GM18498 (cell line): Measurements from ENCODE around the gene MDH2.
"Not testable (repeated sequence)": the region's sequence is repeated elsewhere in the genome, so short reads cannot be mapped to it uniquely, and the experiment has no call there.

Source experiments
- ATAC-seq: cut with Tn5 transposase; IDR thresholded peaks from one replicate; pipeline ENCODE4 v1.9.1; 2021; ENCODE audit warnings: mild to moderate bottlenecking, moderate library complexity; ENCODE audit not compliant: unreplicated experiment

MDH2 gene, protein sequence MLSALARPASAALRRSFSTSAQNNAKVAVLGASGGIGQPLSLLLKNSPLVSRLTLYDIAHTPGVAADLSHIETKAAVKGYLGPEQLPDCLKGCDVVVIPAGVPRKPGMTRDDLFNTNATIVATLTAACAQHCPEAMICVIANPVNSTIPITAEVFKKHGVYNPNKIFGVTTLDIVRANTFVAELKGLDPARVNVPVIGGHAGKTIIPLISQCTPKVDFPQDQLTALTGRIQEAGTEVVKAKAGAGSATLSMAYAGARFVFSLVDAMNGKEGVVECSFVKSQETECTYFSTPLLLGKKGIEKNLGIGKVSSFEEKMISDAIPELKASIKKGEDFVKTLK

DNA sequence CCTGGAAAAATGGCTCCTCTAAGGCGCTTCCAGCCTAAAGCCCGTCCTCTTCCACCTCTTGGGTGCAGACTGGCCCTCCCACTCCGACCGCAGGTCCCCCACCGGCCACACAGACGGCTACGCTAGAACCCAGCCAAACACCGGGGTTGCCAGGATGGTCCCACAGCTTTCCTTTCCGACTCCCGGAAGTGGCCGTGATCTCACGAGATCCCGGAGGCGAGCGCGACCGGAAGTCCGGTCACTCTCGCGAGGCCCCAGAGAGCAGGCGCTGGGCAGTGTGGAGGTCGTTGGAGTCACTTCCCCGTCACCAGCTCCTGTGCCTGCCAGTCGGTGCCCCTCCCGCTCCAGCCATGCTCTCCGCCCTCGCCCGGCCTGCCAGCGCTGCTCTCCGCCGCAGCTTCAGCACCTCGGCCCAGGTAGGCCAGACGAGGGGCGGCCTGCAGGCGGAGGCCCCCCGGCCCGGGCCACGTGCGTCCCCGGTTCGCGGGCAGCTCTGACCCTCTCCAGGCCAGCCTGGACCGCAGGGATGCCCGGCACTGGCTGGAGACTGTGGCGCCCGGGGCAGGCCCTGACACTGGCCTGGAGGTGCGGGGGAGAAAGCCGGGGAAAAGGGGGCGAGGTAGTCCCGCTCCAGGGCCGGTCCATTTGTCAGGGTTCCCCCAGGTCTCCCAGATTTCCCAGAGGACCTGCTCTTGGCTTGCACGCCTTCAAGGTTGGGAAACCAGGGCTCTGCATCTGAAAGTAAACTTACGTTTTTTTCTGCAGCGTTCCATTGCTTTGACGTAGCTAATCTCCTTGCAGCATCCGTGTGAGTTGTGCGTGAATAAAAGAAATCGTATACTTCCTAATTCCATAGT is at the start of gene MDH2, which contains the start of gene STYXL1:
Gene MDH2, plus strand, starts transcription at position 296 of the 857 bp plus-strand sequence. Its CDS starts 55 bp downstream, at position 351.
Gene STYXL1, minus strand, starts transcription at position 190 of the 857 bp plus-strand sequence. CDS start 17,477 bp downstream, outside the sequence.
- peak; percentile 95 for ATAC-seq

DNA sequence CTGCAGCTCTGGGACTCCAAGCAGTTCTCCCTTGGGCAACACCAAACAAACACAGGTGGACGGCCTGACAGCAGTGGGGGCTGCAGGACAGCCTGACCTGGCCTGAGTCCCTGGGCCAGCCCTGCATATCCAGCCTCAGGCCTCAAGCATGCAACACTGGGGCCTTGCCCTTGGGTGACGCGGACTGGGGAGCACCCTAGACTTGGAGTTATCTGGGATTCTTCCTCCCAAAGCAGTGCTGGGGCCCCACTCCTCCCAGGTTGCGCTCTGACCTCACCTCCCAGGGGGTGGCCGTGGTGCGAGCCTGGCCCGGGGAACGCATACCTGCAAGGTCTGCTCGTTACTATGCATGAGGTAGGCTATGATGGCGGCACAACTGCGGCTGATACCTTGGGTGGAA is 47.3 kb upstream of the MDH2 start:
- no peak for ATAC-seq

DNA sequence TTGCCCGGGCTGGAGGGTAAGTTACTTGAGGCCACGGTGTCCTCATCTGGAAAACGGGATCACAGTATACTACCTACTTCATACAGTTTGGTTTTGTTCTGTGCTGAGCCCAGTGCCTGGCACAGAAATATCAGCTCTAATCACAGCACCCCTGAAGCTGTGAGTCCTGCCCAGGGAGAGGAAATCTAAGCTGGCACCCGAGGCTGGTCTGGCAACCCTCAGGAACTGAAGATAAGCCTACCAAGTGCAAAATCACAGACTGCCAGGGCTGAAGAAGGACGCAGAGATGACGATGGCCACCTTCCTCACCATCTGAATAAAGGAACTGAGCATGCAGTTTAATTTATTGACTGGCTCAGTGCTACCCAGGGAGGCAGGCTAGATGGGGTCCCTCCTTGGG is 45.8 kb upstream of the MDH2 start:
- no peak for ATAC-seq

DNA sequence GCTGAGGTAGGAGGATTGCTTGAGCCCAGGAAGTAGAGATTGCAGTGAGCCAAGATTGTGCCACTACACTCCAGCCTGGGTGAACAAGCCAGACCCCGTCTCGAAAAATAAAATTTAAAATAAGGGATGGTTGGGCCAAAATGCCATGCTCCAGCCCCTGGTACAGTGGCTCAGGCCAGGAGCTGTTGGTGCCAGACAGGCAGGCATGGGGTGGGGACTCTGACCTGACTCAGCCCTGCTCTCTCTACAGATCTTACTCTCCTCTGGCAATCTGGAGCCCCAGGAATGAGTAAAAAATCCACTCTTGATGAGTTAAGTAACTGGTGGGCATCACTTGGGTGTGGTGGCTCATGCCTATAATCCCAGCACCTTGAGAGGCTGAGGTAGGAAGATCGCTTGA is 45.1 kb upstream of the MDH2 start:
- no peak for ATAC-seq

DNA sequence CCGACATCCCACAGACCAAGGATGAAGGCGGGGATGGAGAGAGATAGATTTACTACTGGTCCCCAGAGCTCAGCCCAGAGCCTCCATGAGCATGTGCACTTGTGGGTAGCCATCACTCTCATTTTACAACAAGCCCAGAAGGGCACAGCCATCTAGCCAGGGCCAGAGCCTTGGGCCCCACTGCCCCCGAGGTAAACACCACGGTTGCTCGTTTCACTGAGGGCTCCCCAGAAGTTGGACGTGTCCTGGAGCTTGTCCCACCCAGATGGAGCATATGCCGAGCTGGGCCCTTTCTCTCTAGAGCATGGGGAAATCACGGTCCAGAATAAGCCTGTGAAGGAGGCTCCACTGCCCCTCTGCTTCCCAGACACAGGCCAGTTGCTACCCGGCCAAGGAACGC is 44.6 kb upstream of the MDH2 start:
- no peak for ATAC-seq

DNA sequence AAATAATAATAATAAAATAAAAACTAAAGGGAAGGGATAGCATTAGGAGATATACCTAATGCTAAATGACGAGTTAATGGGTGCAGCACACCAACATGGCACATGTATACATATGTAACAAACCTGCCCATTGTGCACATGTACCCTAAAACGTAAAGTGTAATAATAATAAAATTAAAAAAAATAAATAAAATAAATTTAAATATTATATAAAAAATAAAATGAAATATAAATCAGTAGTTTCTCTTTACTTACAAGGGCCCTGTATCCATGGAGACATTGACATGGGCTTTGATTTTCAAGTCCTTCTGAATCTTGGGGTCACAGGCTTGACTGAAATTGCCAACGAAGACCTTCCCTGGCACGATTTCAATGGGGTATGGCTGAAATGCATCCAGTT is 42.9 kb upstream of the MDH2 start:
- ATAC-seq = not testable (repeated sequence)

DNA sequence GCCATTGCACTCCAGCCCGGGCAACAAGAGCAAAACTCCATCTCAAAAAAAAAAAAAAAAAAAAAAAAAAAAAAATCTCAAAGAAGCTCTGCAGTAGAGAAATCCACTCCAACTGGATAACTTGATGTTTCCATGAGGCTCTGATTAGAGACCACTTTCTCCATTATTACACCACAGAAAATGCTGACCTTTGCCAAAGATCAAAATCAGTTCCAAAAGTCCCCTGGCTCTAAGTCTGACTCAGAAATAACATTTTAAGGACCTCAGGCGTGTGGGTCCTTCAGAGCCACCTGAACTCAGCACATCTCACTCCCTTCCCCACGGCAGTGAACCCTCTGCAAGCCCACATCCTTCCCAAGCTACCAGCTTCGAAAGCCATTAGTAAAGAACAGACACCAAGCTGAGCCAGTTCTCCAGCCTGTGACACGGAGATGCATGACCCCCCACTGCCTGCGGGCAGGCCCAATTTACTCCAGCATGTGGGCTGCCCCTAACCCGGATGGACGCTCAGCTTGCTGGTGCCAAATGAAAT is 39.7 kb upstream of the MDH2 start:
- ATAC-seq = no peak

DNA sequence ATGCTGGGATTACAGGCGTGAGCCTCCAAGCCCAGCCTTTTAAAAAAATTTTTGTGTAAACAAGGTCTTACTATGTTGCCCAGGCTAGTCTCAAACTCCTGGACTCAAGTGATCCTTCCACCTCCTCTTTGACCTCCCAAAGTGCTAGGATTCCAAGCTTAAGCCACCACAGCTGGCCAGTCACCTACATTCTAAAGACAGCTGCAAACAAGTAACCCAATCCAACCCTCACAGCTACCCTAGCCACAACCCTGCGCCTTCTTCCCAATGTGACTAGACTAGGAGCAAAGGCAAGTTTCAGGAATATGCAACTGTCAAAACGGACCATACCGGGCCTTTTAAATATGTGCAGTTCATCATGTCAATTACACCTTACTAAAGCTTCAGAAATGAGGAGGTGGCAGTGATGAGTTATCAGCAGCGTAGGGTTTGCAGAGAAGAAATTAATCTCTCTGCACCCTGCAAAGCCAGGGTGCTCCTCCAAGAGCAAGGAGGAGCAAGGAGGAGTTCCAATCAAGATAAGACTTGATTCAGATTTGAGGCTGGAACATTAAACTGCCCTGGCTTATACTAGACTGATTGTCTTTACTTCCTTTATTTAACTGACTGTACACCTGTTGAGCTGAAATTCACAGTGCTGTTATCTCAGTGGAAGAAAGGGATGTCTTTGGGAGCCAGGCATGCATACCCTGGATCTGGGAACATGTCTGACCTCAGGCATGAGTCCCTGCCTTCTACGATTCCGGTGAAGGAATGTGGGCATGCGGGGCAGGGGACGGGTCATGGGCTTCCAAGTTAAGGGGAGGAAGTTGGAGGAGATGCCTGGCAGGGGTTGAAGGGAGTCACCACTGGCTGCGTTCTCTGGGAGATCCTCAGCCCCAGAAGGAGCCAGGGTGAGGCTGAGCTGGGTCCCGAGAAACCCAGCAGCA is 38.0 kb upstream of the MDH2 start:
- ATAC-seq = no peak

DNA sequence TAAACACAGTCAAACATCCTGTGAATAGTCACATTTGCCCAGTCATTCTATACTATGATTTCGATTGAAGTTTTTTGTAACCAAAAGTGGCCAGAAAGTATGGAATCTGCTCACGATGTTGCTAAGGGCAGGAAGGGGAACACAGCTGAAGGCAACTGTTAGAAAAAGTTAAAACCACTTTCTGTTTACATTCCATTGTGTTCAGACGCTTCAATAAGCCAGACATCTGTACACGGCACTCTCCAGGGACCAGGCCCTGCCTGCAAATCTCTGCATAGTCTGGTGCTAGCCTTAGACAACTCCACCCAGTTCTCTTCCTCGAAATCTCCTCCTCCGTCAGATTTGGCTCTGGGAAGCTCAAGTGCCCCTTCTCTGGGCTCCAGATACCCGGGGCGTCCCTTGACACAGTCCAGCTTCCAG is 36.5 kb upstream of the MDH2 start:
- ATAC-seq = no peak

DNA sequence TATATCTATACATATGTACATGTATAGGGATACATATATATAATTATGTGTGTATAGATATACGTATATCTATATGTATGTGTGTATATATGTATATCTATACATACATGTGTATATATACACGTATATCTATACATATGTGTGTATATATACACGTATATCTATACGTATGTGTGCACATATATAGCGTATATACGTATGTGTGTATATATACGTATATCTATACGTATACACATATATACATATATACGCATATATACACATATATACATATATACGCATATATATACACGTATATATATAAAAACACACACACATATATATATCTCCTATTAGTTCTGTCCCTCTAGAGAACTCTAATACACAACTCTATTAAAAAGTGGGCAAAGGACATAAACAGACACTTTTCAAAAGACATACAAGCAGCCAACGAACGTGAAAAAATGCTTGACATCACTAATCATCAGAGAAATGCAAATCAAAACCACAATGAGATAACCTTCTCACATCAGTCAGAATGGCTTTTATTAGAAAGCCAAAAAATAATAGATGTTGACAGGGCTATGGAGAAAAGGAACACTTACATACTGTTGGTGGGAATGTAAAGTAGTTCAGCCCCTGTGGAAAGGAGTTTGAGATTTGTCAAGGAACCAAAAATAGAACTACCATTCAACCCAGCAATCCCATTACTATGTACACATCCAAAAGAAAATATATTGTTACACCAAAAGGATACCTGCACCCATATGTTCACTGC is 31.5 kb upstream of the MDH2 start:
- no peak for ATAC-seq

DNA sequence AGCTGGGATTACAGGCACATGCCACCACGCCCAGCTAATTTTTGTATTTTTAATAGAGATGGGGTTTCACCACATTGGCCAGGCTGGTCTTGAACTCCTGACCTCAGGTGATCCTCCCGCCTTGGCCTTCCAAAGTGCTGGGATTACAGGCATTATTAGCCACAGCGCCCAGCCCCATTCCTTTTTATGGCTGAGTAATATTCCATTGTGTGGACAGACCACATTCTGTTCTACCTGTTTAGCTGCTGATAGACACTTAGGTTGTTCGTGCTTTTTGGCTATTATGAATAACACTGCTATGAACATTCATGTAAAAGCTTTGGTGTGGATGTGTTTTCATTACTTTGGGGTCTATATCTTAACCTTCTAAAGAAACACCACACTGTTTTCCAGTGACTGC is 29.4 kb upstream of the MDH2 start:
- ATAC-seq = not testable (repeated sequence)

DNA sequence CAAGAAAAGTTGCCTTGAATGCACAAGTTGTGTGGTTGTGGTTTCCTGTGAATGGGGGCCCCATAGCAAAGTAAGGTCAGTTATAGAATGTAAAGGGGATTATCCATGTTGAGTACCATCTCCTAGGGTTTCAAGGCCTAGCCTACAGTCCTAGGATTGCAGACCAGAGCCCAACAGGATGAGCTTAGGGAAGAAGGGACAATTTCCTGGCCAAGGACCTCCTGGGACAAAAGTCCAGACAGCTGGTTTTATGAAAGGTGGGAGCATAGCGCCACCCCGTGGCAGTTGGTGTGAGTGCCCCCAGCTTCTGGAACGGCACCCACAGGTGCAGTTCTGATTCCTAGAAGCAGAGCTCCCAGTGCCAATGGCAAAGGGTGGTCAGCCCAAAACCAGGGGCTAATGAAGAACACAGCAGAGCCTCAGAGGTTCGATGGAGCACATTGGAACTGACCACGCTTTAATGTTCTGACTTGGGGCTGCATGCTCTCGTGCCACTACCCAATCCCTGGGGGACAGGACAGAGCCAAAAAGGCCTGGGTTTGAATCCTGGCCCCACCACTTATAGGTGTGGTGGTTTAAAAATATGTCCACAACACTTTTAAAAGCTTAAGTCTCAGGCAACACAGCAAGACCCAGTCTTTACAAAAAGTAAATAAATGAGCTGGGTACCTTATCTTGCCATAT is 27.7 kb upstream of the MDH2 start:
- ATAC-seq = no peak

DNA sequence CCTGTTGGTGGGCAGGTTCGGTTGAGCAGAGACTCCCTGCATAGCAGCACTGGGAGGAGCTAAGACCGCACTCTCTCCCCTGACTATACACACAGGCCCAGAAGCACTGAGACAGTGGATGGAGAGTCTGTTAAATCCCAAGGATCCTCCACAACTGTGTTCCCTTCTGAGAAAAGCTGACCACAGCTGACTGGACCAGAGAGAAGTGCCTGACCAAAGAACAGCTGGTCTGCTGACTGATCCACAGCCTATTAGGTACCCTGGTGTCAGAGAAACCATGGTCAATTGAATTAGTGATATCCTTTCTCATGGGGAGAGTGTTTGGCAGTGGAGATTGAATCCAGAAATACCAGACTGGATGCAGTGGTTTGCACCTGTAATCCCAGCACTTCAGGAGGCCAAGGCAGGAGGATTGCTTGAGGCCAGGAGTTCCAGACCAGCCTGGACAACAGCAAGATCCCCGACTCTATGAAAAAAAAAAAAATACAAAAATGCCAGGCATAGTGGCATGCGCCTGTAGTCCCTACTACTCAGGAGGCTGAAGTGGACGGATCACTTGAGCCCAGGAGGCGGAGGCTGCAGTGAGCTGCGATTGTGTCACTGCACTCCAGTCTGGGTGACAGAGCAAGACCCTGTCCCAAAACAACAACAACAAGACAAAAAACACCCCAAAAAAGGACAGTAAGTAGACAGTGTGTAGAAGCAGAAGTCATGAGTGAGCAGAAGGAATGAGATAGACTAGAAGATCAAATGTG is 25.7 kb upstream of the MDH2 start:
- ATAC-seq = no peak

DNA sequence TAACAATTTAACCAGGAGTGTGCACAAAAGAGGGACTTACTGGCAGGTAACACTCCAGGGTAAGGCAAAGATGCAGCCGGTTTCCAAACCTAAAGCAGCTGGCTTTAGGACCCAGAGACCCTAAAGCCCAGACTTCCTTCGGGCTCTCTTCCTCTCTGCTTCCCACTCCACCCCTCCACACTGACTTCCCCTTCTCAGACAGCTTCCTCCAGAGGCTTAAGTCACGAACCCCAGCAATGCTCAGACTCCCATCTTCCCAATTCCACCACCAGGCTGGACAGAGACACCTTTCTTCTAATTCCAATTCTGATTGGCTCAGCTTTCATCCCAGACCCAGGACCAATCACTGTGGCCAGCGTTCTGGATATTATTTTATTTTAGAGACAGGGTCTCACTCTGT is 24.9 kb upstream of the MDH2 start:
- no peak for ATAC-seq

DNA sequence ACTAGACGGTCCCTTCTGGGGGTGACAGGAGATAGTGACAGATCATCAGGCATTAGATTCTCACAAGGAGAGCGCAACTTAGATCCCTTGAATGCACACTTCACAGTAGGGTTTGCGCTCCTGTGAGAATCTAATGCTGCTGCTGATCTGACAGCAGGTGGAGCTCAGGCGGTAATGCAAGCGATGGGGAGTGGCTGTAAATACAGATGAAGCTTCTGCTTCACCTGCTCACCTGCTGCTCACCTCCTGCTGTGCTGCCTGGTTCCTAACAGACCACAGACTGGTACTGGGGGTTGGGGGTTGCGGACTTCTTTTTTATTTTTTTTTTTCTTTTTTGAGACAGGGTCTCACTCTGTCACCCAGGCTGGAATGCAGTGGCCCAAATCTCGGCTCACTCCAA is 18.2 kb upstream of the MDH2 start:
- ATAC-seq = not testable (repeated sequence)

DNA sequence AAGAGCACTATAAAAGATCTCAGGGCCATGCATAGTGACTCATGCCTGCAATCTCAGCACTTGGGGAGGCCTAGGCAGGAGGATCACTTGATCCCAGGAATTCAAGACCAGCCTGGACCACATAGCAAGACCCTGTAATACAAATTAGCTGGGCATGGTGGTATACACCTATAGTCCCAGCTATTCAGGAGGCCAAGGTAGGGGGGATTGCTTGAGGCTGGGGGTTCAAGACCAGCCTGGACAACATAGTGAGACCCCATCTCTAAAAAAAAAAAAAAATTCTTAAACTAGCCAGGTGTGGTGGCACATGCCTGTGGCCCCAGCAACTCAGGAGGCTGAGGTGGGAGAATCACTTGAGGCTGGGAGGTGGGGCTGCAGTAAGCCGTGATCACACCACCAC is 15.9 kb upstream of the MDH2 start:
- no peak for ATAC-seq

DNA sequence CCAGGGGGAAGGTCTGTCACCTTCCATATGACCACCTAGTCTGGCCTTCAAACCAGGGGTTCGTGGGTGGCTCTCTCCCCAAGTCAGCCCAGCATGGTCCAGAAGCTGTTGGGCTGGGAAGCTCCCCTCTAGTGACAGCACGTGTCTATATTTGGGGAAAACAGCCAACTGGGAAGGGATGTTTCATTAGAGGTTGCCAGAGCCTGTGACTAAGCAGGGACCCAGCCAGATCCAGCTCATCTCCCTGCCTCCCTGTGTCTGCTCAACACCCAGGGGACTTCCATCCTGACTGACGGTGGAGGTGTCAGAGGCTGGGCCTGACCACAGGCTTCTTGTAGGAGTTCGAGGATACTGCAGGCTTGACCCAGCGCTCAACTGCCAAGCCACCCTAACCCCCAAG is 10.6 kb upstream of the MDH2 start:
- no peak for ATAC-seq

DNA sequence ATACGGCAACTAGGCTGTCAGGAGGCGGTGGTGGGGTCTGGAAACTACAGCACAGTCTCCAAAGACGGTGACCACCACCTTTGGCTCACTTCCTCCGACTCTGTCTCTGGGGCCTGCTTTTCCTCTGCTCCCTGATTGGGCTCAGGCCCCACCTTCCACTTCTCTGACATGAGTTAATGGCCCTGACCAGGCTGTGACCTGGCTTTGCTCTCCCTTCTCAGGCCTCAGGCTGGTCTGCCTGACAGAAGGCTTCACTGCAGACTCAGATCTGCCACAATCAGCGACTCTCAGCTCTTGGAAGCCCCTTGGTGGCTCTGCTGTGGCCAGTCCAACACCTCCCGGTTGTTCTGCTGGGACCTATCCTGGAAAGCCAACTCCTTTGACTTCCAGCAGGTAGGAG is 7.8 kb upstream of the MDH2 start:
- ATAC-seq = no peak
